GM12865 (cell line): Measurements from ENCODE around the gene DHPS.

Experiments
- DNase-seq: peaks from one replicate; pipeline ENCODE4 v3.0.0; 2010; ENCODE audit warnings: low read depth
- H3K4me3 ChIP-seq: 2 replicates; pipeline ENCODE4 v1.5.1; 2011; ENCODE audit warnings: mild to moderate bottlenecking, low read depth, low read length, control low read depth
- TF ChIP-seq, protein P1 (sequence below): IDR thresholded peaks from 2 replicates; pipeline ENCODE4 v1.5.1; 2011; ENCODE audit warnings: low read length, control low read depth, low read depth, inconsistent platforms; ENCODE audit not compliant: insufficient read depth; ENCODE audit errors: missing control alignments

The DHPS gene

GRCh38 chr19:12672744-12673143 lies 8.9 kb downstream of the DHPS start:
- no peak overlapping the region for H3K4me3 ChIP-seq
- no peak for DNase-seq
- TF ChIP-seq, protein P1, sequence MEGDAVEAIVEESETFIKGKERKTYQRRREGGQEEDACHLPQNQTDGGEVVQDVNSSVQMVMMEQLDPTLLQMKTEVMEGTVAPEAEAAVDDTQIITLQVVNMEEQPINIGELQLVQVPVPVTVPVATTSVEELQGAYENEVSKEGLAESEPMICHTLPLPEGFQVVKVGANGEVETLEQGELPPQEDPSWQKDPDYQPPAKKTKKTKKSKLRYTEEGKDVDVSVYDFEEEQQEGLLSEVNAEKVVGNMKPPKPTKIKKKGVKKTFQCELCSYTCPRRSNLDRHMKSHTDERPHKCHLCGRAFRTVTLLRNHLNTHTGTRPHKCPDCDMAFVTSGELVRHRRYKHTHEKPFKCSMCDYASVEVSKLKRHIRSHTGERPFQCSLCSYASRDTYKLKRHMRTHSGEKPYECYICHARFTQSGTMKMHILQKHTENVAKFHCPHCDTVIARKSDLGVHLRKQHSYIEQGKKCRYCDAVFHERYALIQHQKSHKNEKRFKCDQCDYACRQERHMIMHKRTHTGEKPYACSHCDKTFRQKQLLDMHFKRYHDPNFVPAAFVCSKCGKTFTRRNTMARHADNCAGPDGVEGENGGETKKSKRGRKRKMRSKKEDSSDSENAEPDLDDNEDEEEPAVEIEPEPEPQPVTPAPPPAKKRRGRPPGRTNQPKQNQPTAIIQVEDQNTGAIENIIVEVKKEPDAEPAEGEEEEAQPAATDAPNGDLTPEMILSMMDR, result no peak

DNA sequence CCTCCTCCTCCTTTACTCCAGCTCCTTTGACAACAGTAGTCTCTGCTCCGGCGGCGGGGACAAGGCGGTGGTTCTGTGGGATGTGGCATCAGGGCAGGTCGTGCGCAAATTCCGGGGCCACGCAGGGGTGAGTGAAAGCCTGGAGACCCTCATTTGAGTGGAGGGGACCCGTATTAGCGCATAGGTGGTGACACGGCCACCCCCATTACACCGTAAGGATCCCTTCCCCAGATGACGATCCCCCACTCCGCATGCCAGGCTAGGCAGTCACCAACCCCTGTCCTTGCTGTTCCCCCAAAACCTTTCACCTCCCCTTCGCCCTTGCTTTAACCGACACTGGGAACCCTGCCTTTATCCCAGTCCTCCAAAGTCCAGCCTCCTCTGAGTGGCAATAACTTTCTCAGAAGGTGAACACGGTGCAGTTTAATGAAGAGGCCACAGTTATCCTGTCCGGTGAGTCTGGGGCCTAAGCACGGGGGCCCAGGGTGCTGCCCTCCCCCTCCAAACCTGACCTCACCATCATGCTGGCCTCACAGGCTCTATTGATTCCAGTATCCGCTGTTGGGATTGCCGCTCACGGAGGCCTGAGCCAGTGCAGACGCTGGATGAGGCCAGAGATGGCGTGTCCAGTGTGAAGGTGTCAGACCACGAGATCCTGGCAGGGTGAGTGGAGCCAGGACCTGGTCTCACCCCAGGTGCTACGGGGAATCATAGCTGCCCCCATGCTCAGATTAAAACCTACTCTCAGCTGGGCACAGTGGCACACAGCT lies 11.3 kb downstream of the DHPS start:
- no peak for DNase-seq
- TF ChIP-seq, protein P1, result no peak
- peak overlapping the region; percentile 70 for H3K4me3 ChIP-seq

DNA sequence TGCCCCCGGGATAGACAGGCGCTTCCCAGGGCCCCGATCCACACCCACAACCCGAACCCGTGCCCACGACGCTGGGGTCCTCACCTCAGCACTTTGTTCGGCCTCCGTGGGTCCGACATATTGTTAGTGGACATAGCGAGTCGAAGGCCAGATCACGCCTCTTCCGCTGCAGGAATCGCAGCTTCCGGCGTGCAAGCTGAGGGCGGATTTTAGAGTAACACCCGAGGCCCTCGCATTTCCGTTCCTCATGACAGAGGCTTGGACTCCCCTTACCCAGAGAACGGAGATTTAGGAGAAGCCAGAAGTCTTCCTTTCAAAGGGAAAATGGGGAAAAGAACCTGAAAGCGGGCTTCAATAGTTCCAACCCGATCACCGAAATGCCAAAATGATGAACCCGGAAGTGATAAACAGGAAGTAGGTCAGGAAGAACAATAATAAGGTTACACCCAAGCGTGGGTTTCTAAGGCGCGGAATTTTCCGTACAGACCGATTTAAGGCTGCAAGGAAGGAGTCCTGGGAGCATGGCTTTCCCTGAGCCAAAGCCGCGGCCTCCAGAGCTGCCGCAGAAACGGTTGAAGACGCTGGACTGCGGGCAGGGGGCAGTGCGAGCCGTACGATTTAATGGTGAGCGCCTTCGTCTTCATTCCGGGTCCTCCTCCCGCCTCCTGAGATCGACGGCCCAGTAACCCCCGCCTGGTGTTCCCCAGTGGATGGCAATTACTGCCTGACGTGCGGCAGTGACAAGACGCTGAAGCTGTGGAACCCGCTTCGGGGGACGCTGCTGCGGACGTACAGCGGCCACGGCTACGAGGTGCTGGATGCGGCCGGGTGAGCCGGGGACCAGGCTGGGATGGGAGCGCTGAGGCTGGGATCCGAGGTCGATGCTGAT lies 12.2 kb downstream of the DHPS start:
- TF ChIP-seq, protein P1, result no peak
- H3K4me3 ChIP-seq, result peak overlapping the region; percentile 70
- peak; percentile 90 for DNase-seq

- TF ChIP-seq, protein P1, result no peak
- peak; percentile 66 for DNase-seq
- peak overlapping the region; percentile 70 for H3K4me3 ChIP-seq
Observed at GRCh38 chr19:12668932-12669269, 12.8 kb downstream of the DHPS start.

- H3K4me3 ChIP-seq, result peak overlapping the region; percentile 70
- TF ChIP-seq, protein P1, result no peak
- DNase-seq, result no peak
Observed at GRCh38 chr19:12668346-12668745, 13.3 kb downstream of the DHPS start.

- no peak overlapping the region for H3K4me3 ChIP-seq
- TF ChIP-seq, protein P1, result no peak
- no peak for DNase-seq
Observed at GRCh38 chr19:12667731-12668302, 13.9 kb downstream of the DHPS start.
